Endodermal cell (in vitro differentiated cells): ENCODE data around the gene CAMK2D. TPM values are rescaled to one million over a fixed set of nuclear protein-coding genes. Genes with fewer than 3 reads are reported as not detected.

Experiments
- DNase-seq: peaks from one replicate; pipeline ENCODE4 v3.0.0-alpha.2; 2017
- H3K27ac ChIP-seq: 2 replicates; pipeline ENCODE4 v1.5.1; 2013; ENCODE audit warnings: mild to moderate bottlenecking, low read depth, low read length, moderate library complexity
- H3K27me3 ChIP-seq: 2 replicates; pipeline ENCODE4 v1.6.1; 2013; ENCODE audit warnings: mild to moderate bottlenecking, low read length, moderate library complexity; ENCODE audit not compliant: insufficient read depth, control insufficient read depth, poor library complexity, severe bottlenecking
- H3K36me3 ChIP-seq: 2 replicates; pipeline ENCODE4 v1.7.0; 2013; ENCODE audit warnings: mild to moderate bottlenecking, low read length, moderate library complexity; ENCODE audit not compliant: control insufficient read depth, insufficient read depth
- H3K4me1 ChIP-seq: one replicate; pipeline ENCODE4 v1.7.0; 2013; ENCODE audit warnings: low read length; ENCODE audit not compliant: control insufficient read depth, insufficient read depth
- H3K4me3 ChIP-seq: 2 replicates; pipeline ENCODE4 v1.5.1; 2013; ENCODE audit warnings: mild to moderate bottlenecking, low read length, moderate library complexity
- H3K9ac ChIP-seq: 2 replicates; pipeline ENCODE4 v1.6.1; 2013; ENCODE audit warnings: mild to moderate bottlenecking, low read length, moderate library complexity; ENCODE audit not compliant: poor library complexity, severe bottlenecking; ENCODE audit errors: extremely low read depth
- H3K9me3 ChIP-seq: 2 replicates; pipeline ENCODE4 v1.6.1; 2013; ENCODE audit warnings: mild to moderate bottlenecking, low read length, moderate library complexity; ENCODE audit not compliant: control insufficient read depth
- H3K27ac Mint-ChIP-seq: 2 replicates; pipeline ENCODE4 v1.8.0; 2020; ENCODE audit warnings: mixed read lengths
- H3K27me3 Mint-ChIP-seq: 2 replicates; pipeline ENCODE4 v1.8.0; 2021; ENCODE audit warnings: mild to moderate bottlenecking, mixed read lengths; ENCODE audit not compliant: insufficient read depth
- H3K36me3 Mint-ChIP-seq: 2 replicates; pipeline ENCODE4 v1.8.0; 2020; ENCODE audit warnings: low read depth, mixed read lengths
- H3K4me1 Mint-ChIP-seq: 2 replicates; pipeline ENCODE4 v1.8.0; 2020; ENCODE audit warnings: mixed read lengths
- H3K4me3 Mint-ChIP-seq: 2 replicates; pipeline ENCODE4 v1.8.0; 2020; ENCODE audit warnings: mild to moderate bottlenecking, moderate library complexity, mixed read lengths
- H3K9me3 Mint-ChIP-seq: 2 replicates; pipeline ENCODE4 v1.8.0; 2020; ENCODE audit warnings: mild to moderate bottlenecking, mixed read lengths
- WGBS, 2 experiments: methylation state at CpG; one replicate each; pipeline versions ENCODE4 v1.1.5 to v1.1.7; 2013; ENCODE audit warnings: missing lambda C conversion rate in 2 of 2, mixed read lengths in 1 of 2; ENCODE audit not compliant: insufficient coverage in 1 of 2, insufficient read length in 1 of 2; 5-methylcytosine and 5-hydroxymethylcytosine counted together
- total RNA-seq, 2 donors: library from RNA; stranded (reverse); fragmentation: NEBNext Ultra II Directional in 1 of 2; extraction: Animal tissue kit (Norgen Biotek cat#: 25700) in 1 of 2; gene quantifications; 2 replicates in 1 of 2; 3 replicates in 1 of 2; pipeline ENCODE4 v1.2.1, GENCODE V29; 2021
- TF ChIP-seq, protein P1 (sequence below): fragments of 200-600 bp; sonication (generic); conservative IDR thresholded peaks from 2 replicates; pipeline ENCODE4 v1.5.0; 2021; ENCODE audit warnings: antibody characterized with exemption, mild to moderate bottlenecking

CAMK2D gene
- total RNA-seq, 2 donors from 2014 or later = 91.1 to 120 TPM

DNA sequence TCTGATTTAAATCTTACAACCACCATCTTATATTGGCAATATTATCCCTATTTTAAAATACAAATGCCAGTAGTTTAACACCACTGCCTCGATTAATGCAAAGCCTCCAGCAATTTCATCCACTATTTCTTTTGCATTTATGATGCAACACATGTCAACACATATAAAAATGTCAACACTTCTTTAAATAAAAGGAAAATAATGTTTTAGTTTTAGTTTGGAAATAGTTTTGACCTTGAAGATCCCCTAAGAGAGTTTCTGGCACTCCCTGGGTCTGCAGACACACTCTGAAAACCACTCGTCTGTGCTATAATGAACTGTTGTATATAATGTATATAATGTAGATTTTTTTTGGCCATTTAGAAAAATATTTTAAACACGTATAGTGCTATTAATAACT lies 99.0 kb downstream of the CAMK2D start:
- Histone ChIP-seq H3K27ac (no peak overlapping the region), H3K4me3 (no peak overlapping the region), H3K27me3 (no peaks in the 10 kb centered on the region), H3K9ac (no peak overlapping the region), H3K36me3 (peaks cover 37% of the 10 kb centered on the region), H3K9me3 (no peaks in the 10 kb centered on the region), H3K4me1 (peaks cover 8% of the 10 kb centered on the region)
- Mint-ChIP-seq H3K36me3 (peaks cover 28% of the 10 kb centered on the region), H3K4me1 (peaks cover 33% of the 10 kb centered on the region), H3K9me3 (no peaks in the 10 kb centered on the region), H3K27ac (no peak overlapping the region), H3K4me3 (no peak overlapping the region), H3K27me3 (no peaks in the 10 kb centered on the region)
- DNase-seq = no peak
- WGBS, 2 experiments = 89% methylated on average over 3 of the region's 3 CpGs; no CpG with 5 or more reads in 1 of the 2 experiments
- TF ChIP-seq, protein P1, sequence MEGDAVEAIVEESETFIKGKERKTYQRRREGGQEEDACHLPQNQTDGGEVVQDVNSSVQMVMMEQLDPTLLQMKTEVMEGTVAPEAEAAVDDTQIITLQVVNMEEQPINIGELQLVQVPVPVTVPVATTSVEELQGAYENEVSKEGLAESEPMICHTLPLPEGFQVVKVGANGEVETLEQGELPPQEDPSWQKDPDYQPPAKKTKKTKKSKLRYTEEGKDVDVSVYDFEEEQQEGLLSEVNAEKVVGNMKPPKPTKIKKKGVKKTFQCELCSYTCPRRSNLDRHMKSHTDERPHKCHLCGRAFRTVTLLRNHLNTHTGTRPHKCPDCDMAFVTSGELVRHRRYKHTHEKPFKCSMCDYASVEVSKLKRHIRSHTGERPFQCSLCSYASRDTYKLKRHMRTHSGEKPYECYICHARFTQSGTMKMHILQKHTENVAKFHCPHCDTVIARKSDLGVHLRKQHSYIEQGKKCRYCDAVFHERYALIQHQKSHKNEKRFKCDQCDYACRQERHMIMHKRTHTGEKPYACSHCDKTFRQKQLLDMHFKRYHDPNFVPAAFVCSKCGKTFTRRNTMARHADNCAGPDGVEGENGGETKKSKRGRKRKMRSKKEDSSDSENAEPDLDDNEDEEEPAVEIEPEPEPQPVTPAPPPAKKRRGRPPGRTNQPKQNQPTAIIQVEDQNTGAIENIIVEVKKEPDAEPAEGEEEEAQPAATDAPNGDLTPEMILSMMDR = no peak

DNA sequence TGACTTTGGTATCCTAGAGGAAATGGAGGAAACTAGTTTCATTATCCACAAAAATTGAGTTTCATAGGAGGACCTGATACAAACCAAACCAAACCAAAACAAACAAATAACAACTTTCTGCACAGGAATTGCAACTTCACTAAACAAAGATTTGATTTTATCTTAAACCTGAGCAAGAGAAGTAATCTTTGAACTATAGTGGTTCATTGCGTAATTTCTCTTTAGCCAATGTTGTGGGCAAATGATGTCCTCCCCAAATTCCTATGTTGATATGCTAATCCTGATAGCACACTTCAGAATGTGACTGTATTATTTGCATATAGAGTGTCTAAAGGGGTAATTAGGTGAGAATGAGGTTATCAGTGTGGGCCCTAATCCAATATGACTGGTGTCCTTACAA lies 102.4 kb downstream of the CAMK2D start:
- Histone ChIP-seq H3K4me3 (no peak overlapping the region), H3K27me3 (no peaks in the 10 kb centered on the region), H3K9ac (no peak overlapping the region), H3K4me1 (peaks cover 8% of the 10 kb centered on the region), H3K27ac (no peak overlapping the region), H3K9me3 (no peaks in the 10 kb centered on the region), H3K36me3 (peaks cover 37% of the 10 kb centered on the region)
- no peak for DNase-seq
- H3K4me3 Mint-ChIP-seq = no peak overlapping the region
- no peak overlapping the region for H3K27ac Mint-ChIP-seq
- peaks cover 35% of the 10 kb centered on the region for H3K4me1 Mint-ChIP-seq
- H3K9me3 Mint-ChIP-seq = no peaks in the 10 kb centered on the region
- no peaks in the 10 kb centered on the region for H3K27me3 Mint-ChIP-seq
- 92 to 100% methylated on average over 1 of the region's 1 CpG for WGBS, 2 experiments
- TF ChIP-seq, protein P1 = no peak
- H3K36me3 Mint-ChIP-seq = peaks cover 23% of the 10 kb centered on the region

DNA sequence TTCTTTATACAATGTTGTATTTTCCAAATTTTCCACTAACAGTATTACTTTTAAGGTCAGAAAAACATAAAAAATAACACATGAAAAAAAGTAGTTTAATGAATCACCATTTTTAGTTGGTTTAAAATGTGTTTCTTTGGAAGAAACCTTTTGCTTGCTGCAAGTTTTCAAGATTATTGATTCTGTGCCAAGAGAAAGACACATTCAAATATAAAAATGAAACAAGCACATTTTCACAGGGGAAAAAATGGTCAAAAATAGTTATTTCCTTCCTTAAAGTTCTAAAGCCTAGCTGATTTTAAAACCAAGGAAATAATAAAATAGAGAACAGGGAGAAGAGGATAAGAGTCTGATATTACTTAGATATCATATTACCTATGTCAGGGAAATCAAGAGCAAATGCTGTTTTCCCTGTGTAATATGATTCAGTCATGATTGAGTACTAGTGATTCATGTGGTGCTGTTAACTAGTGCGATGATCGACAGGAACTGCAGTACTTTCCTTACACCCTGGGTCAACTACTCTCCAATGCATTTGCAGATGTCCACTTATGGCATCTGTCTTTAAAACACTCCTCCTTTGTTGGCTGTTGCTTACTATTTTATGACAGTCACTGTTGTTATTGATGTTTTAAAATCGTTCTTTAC lies 103.8 kb downstream of the CAMK2D start:
- Mint-ChIP-seq H3K9me3 (no peaks in the 10 kb centered on the region), H3K4me3 (no peak overlapping the region), H3K36me3 (peaks cover 23% of the 10 kb centered on the region), H3K4me1 (peaks cover 35% of the 10 kb centered on the region), H3K27me3 (no peaks in the 10 kb centered on the region), H3K27ac (no peak overlapping the region)
- H3K9ac ChIP-seq = no peak overlapping the region
- H3K4me3 ChIP-seq = no peak overlapping the region
- H3K4me1 ChIP-seq = peaks cover 8% of the 10 kb centered on the region
- whole genome bisulfite sequencing, 2 experiments = 92% methylated on average over 3 of the region's 3 CpGs; no CpG with 5 or more reads in 1 of the 2 experiments
- no peak for DNase-seq
- TF ChIP-seq, protein P1 = no peak
- no peak overlapping the region for H3K27ac ChIP-seq
- no peaks in the 10 kb centered on the region for H3K27me3 ChIP-seq
- H3K9me3 ChIP-seq = no peaks in the 10 kb centered on the region
- peaks cover 27% of the 10 kb centered on the region for H3K36me3 ChIP-seq
